Measurements from ENCODE around the gene OTOG. TPM values are rescaled to one million over a fixed set of nuclear protein-coding genes. Genes with fewer than 3 reads are reported as not detected.

The OTOG gene
- total and polyA plus RNA-seq, 2 donors (not counting 1 experiment from before 2014, with no cell fraction given) = not detected

DNA sequence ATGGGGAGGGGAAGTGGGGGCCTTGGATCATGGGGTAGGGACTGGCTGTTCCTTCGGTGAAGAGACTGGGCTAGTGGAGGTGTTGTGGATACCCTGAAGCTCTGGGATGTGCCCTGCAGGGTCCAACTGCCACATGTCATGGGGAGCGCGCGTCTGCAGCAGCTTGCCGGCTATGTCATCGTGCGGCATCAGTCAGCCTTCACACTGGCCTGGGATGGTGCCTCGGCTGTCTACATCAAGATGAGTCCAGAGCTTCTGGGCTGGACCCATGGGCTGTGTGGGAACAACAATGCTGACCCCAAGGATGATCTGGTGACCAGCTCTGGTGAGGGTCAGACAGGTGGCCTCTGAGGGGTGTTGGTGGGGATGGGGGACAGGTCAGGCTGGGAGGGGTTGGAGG lies 9.9 kb downstream of the OTOG start:
- no peak overlapping the region for H3K4me2 ChIP-seq (replicated peaks; ENCODE audit: low read depth, low read length, poor library complexity, severe bottlenecking)
- Mint-ChIP-seq H3K27ac (no peak overlapping the region), H3K4me1 (no peaks in the 10 kb centered on the region), H3K9me3 (ENCODE audit: insufficient read depth) (no peaks in the 10 kb centered on the region), H3K27me3 (peaks cover 29% of the 10 kb centered on the region), H3K4me3 (no peak overlapping the region)
- no peaks in the 10 kb centered on the region for H3K27me3 ChIP-seq (replicated peaks in 1 of 4; ENCODE audit: control extremely low read depth in 1 of 4, control insufficient read depth in 3 of 4, insufficient read depth in 4 of 4, low read length in 3 of 4)
- ATAC-seq (ENCODE audit: low read depth) (no peak), DNase-seq (no peak)
- intact Hi-C loops (cut with micrococcal nuclease) = no loop called here
- H3K27ac ChIP-seq (ENCODE audit: low read length in 2 of 2) = no peak overlapping the region
- no peaks in the 10 kb centered on the region for H3K79me2 ChIP-seq (ENCODE audit: control insufficient read depth, insufficient read depth, low read length)
- H3K9ac ChIP-seq (ENCODE audit: low read length) = no peak overlapping the region
- 93% methylated on average over 8 of the region's 8 CpGs for WGBS (ENCODE audit: insufficient coverage)
- no peaks in the 10 kb centered on the region for H3K4me1 ChIP-seq (ENCODE audit: control insufficient read depth in 2 of 2, insufficient read depth in 2 of 2, low read length in 2 of 2)
- H3K4me3 ChIP-seq (ENCODE audit: control extremely low read depth in 1 of 5, extremely low read depth in 1 of 5, insufficient read depth in 1 of 5, low read depth in 2 of 5, low read length in 4 of 5) = no peak overlapping the region
- H3K36me3 ChIP-seq (replicated peaks in 1 of 2; ENCODE audit: control extremely low read depth in 1 of 2, control insufficient read depth in 1 of 2, extremely low read depth in 1 of 2, insufficient read depth in 2 of 2, low read length in 1 of 2) = no peaks in the 10 kb centered on the region
- TF ChIP-seq EZH2 (IDR thresholded peaks at IDR 0.05; ENCODE audit: borderline replicate concordance, insufficient read depth, low read depth, low read length, poor library complexity, severe bottlenecking) = no peak
- TF ChIP-seq, protein P1, sequence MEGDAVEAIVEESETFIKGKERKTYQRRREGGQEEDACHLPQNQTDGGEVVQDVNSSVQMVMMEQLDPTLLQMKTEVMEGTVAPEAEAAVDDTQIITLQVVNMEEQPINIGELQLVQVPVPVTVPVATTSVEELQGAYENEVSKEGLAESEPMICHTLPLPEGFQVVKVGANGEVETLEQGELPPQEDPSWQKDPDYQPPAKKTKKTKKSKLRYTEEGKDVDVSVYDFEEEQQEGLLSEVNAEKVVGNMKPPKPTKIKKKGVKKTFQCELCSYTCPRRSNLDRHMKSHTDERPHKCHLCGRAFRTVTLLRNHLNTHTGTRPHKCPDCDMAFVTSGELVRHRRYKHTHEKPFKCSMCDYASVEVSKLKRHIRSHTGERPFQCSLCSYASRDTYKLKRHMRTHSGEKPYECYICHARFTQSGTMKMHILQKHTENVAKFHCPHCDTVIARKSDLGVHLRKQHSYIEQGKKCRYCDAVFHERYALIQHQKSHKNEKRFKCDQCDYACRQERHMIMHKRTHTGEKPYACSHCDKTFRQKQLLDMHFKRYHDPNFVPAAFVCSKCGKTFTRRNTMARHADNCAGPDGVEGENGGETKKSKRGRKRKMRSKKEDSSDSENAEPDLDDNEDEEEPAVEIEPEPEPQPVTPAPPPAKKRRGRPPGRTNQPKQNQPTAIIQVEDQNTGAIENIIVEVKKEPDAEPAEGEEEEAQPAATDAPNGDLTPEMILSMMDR (IDR thresholded peaks at IDR 0.05) = no peak
- no peak overlapping the region for H2AFZ ChIP-seq (ENCODE audit: insufficient read depth, low read depth, low read length, poor library complexity, severe bottlenecking)
- POLR2A ChIA-PET = no interaction called here
- no peaks in the 10 kb centered on the region for H3K9me3 ChIP-seq (ENCODE audit: control extremely low read depth in 1 of 3, control insufficient read depth in 2 of 3, insufficient read depth in 1 of 3, low read length in 2 of 3)
- H4K20me1 ChIP-seq (ENCODE audit: control insufficient read depth, insufficient read depth, low read length, poor library complexity, severe bottlenecking) = no peaks in the 10 kb centered on the region
- CTCF ChIA-PET = no interaction called here

DNA sequence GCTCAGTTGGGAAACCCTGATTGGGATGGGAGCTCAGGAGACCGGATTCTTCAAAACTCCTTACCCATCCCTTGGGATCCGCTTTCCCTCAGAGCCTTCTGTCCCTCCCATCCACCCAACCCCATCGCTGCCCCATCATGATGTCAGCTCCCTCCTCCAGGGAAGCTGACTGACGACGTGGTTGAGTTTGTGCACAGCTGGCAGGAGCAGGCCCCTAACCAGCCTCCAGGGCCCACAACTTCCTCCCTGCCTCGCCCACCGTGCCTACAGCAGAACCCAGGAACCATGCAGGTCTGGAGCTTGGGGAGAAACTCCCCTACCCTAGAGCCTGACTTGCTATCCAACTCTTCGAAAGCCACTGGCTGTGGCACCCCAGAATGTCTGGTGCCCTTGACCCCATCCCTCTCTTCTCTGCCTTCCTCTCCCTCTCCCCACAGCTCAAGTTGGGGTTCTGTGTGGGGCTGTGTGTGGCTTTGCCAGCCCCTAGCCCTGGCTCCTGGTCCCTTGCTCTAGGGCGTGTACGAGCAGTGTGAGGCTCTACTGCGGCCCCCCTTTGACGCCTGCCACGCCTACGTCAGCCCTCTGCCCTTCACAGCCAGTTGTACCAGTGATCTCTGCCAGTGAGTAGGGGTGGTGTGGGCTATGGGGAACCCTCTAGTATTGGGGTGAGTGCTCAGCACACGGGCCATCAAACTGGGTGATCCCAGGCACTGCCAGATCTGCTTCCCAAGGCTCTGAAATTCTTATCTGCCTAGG lies 11.1 kb downstream of the OTOG start:
- Histone ChIP-seq H3K79me2 (ENCODE audit: control insufficient read depth, insufficient read depth, low read length) (no peaks in the 10 kb centered on the region), H3K4me3 (ENCODE audit: control extremely low read depth in 1 of 5, extremely low read depth in 1 of 5, insufficient read depth in 1 of 5, low read depth in 2 of 5, low read length in 4 of 5) (no peak overlapping the region), H3K4me2 (replicated peaks; ENCODE audit: low read depth, low read length, poor library complexity, severe bottlenecking) (no peak overlapping the region), H3K9ac (ENCODE audit: low read length) (no peak overlapping the region), H3K36me3 (replicated peaks in 1 of 2; ENCODE audit: control extremely low read depth in 1 of 2, control insufficient read depth in 1 of 2, extremely low read depth in 1 of 2, insufficient read depth in 2 of 2, low read length in 1 of 2) (no peaks in the 10 kb centered on the region), H3K4me1 (ENCODE audit: control insufficient read depth in 2 of 2, insufficient read depth in 2 of 2, low read length in 2 of 2) (no peaks in the 10 kb centered on the region), H3K9me3 (ENCODE audit: control extremely low read depth in 1 of 3, control insufficient read depth in 2 of 3, insufficient read depth in 1 of 3, low read length in 2 of 3) (no peaks in the 10 kb centered on the region), H2AFZ (ENCODE audit: insufficient read depth, low read depth, low read length, poor library complexity, severe bottlenecking) (no peak overlapping the region), H3K27me3 (replicated peaks in 1 of 4; ENCODE audit: control extremely low read depth in 1 of 4, control insufficient read depth in 3 of 4, insufficient read depth in 4 of 4, low read length in 3 of 4) (no peaks in the 10 kb centered on the region), H3K27ac (ENCODE audit: low read length in 2 of 2) (no peak overlapping the region), H4K20me1 (ENCODE audit: control insufficient read depth, insufficient read depth, low read length, poor library complexity, severe bottlenecking) (no peaks in the 10 kb centered on the region)
- CTCF ChIA-PET = no interaction called here
- Mint-ChIP-seq H3K27ac (no peak overlapping the region), H3K4me1 (no peaks in the 10 kb centered on the region), H3K4me3 (no peak overlapping the region), H3K27me3 (peaks cover 29% of the 10 kb centered on the region), H3K9me3 (ENCODE audit: insufficient read depth) (no peaks in the 10 kb centered on the region)
- no peak for DNase-seq
- no peak for ATAC-seq (ENCODE audit: low read depth)
- POLR2A ChIA-PET = no interaction called here
- WGBS (ENCODE audit: insufficient coverage) = 56% methylated on average over 10 of the region's 15 CpGs
- intact Hi-C loops (cut with micrococcal nuclease) = no loop called here
- no peak for TF ChIP-seq EZH2 (IDR thresholded peaks at IDR 0.05; ENCODE audit: borderline replicate concordance, insufficient read depth, low read depth, low read length, poor library complexity, severe bottlenecking)
- TF ChIP-seq, protein P1 (IDR thresholded peaks at IDR 0.05) = no peak
